ENCODE data around the gene VTA1.

Gene VTA1

GRCh38 chr6:142246960-142247359 is 99.9 kb downstream of the VTA1 start:
- DNase-seq (ENCODE audit: low read depth), result no peak
- no peak overlapping the region for H3K4me3 ChIP-seq (ENCODE audit: low read depth, low read length)
- TF ChIP-seq, protein P1, sequence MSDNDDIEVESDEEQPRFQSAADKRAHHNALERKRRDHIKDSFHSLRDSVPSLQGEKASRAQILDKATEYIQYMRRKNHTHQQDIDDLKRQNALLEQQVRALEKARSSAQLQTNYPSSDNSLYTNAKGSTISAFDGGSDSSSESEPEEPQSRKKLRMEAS (IDR thresholded peaks at IDR 0.05; ENCODE audit: low read depth, low read length), result no peak
- TF ChIP-seq POLR2A (IDR thresholded peaks at IDR 0.05; ENCODE audit: extremely low read depth, insufficient read length) (no peak), CTCF (IDR thresholded peaks at IDR 0.05; ENCODE audit: low read depth, low read length) (no peak), MYC (IDR thresholded peaks at IDR 0.05; ENCODE audit: low read depth, low read length) (no peak)

DNA sequence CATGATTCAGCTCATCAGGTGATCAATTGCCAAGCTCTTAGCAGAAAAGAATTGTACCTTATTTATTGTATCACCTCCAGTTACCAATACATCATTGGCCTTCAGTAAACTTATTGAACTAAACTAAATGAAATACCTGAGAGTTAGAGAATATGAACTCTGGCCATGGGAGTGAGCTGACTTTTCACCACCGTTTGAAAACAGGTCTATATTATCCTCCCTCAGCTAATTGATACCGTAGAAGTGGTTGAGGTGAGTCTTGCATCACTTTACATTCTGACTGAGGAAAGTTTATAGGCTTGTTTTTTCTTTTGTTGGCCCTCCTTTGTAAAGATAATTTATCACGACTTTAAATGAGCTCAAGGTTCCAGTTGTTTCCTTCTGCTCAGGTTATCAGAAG is 102.2 kb downstream of the VTA1 start:
- H3K4me3 ChIP-seq (ENCODE audit: low read depth, low read length), result no peak overlapping the region
- TF ChIP-seq MYC (IDR thresholded peaks at IDR 0.05; ENCODE audit: low read depth, low read length) (no peak), CTCF (IDR thresholded peaks at IDR 0.05; ENCODE audit: low read depth, low read length) (no peak), POLR2A (IDR thresholded peaks at IDR 0.05; ENCODE audit: extremely low read depth, insufficient read length) (no peak)
- TF ChIP-seq, protein P1 (IDR thresholded peaks at IDR 0.05; ENCODE audit: low read depth, low read length), result no peak
- no peak for DNase-seq (ENCODE audit: low read depth)

- TF ChIP-seq MYC (IDR thresholded peaks at IDR 0.05; ENCODE audit: low read depth, low read length) (no peak), CTCF (IDR thresholded peaks at IDR 0.05; ENCODE audit: low read depth, low read length) (no peak), POLR2A (IDR thresholded peaks at IDR 0.05; ENCODE audit: extremely low read depth, insufficient read length) (no peak)
- TF ChIP-seq, protein P1 (IDR thresholded peaks at IDR 0.05; ENCODE audit: low read depth, low read length), result no peak
- no peak overlapping the region for H3K4me3 ChIP-seq (ENCODE audit: low read depth, low read length)
- no peak for DNase-seq (ENCODE audit: low read depth)
Observed at GRCh38 chr6:142251930-142252445, 104.9 kb downstream of the VTA1 start.

DNA sequence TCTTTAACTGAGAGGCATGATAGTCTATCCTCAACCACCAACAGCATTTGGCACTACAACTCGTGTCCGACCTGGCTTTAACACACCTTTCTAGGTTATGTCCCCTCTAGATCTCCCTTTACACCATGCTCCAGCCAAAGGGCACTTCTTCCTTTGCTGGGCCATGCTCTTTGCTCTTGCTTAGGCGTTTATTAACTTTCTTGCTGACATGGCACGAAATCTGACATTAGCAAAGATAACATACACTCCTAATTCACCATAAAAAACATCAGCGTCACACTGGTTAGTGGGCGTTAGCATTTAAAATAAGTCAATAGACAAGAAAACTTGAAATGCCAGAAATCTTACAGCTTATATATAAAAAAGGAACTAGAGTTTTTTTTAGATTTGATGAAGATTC is 107.5 kb downstream of the VTA1 start:
- no peak for TF ChIP-seq POLR2A (IDR thresholded peaks at IDR 0.05; ENCODE audit: extremely low read depth, insufficient read length)
- TF ChIP-seq MYC (IDR thresholded peaks at IDR 0.05; ENCODE audit: low read depth, low read length), result no peak
- TF ChIP-seq, protein P1 (IDR thresholded peaks at IDR 0.05; ENCODE audit: low read depth, low read length), result no peak
- no peak for TF ChIP-seq CTCF (IDR thresholded peaks at IDR 0.05; ENCODE audit: low read depth, low read length)
- DNase-seq (ENCODE audit: low read depth), result no peak

GRCh38 chr6:142255785-142256184 is 108.7 kb downstream of the VTA1 start:
- no peak overlapping the region for H3K4me3 ChIP-seq (ENCODE audit: low read depth, low read length)
- no peak for DNase-seq (ENCODE audit: low read depth)
- TF ChIP-seq POLR2A (IDR thresholded peaks at IDR 0.05; ENCODE audit: extremely low read depth, insufficient read length), result no peak

More for the DNA sequence above, 107.5 kb downstream of the VTA1 start:
- H3K4me3 ChIP-seq (ENCODE audit: low read depth, low read length), result no peak overlapping the region

DNA sequence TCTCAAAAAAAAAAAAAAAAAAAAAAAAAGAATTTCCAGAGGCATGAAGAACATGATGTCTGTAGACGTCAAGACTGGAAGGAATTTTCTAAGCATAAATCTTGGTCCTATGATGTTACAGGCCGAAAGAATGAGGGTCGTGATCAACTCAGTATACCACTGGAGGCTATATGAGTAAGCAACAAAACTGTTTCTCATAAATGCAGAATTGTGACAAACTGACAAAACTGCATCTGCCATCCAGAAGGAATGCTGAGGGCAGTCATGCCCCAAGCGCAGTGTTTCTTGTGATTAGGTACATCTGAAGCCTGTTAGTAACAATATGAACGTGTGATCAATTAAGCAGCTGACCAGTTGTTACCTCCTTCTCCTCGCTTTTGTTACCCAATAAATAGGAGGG is 111.2 kb downstream of the VTA1 start:
- TF ChIP-seq, protein P1 (IDR thresholded peaks at IDR 0.05; ENCODE audit: low read depth, low read length), result no peak
- TF ChIP-seq CTCF (IDR thresholded peaks at IDR 0.05; ENCODE audit: low read depth, low read length) (no peak), MYC (IDR thresholded peaks at IDR 0.05; ENCODE audit: low read depth, low read length) (no peak), POLR2A (IDR thresholded peaks at IDR 0.05; ENCODE audit: extremely low read depth, insufficient read length) (no peak)
- no peak overlapping the region for H3K4me3 ChIP-seq (ENCODE audit: low read depth, low read length)
- DNase-seq (ENCODE audit: low read depth), result no peak

All from NB4 (cell line).